SK-N-MC (cell line): ENCODE data around the gene WDR41.
"Not testable (repeated sequence)": the region's sequence is repeated elsewhere in the genome, so short reads cannot be mapped to it uniquely, and the experiment has no call there.

Experiments
- DNase-seq: peaks from one replicate; pipeline ENCODE4 v3.0.0-alpha.2; 2011; ENCODE audit warnings: low read depth, low spot score
- H3K27ac ChIP-seq: fragments of 200-600 bp; sonication (generic); 2 replicates; pipeline ENCODE4 v1.5.1; 2016; ENCODE audit warnings: mixed run types
- H3K36me3 ChIP-seq: fragments of 200-600 bp; sonication (generic); 2 replicates; pipeline ENCODE4 v1.6.1; 2017; ENCODE audit warnings: antibody characterized with exemption, low read length, mixed read lengths; ENCODE audit not compliant: insufficient read depth
- H3K4me3 ChIP-seq: fragments of 200-600 bp; sonication (generic); 2 replicates; pipeline ENCODE4 v1.5.1; 2016
- H3K9ac ChIP-seq: fragments of 200-600 bp; sonication (generic); 2 replicates; pipeline ENCODE4 v1.8.0; 2017; ENCODE audit warnings: mixed run types, mixed read lengths; ENCODE audit not compliant: insufficient read length
- H3K9me3 ChIP-seq: fragments of 200-600 bp; sonication (generic); 2 replicates; pipeline ENCODE4 v1.6.1; 2017; ENCODE audit warnings: low read depth, mild to moderate bottlenecking, antibody characterized with exemption, low read length, moderate library complexity, mixed read lengths
- EZH2 ChIP-seq: fragments of 200-600 bp; sonication (generic); IDR thresholded peaks from one replicate; pipeline ENCODE4 v1.6.1; 2017; ENCODE audit warnings: antibody characterized with exemption
- FOXP2 ChIP-seq: optimal IDR thresholded peaks from 2 replicates; pipeline ENCODE3; 2011; ENCODE audit warnings: mild to moderate bottlenecking, moderate library complexity; ENCODE audit not compliant: insufficient read depth; ENCODE audit errors: extremely low read length, control extremely low read depth
- POLR2AphosphoS5 ChIP-seq: IDR thresholded peaks from 2 replicates; pipeline ENCODE4 v1.6.1; 2012; ENCODE audit warnings: mild to moderate bottlenecking, low read depth, low read length, borderline replicate concordance

WDR41 gene

GRCh38 chr5:77391240-77391765 lies 100.8 kb downstream of the WDR41 start:
- Histone ChIP-seq H3K36me3 (no peaks in the 10 kb centered on the region), H3K27ac (no peak overlapping the region), H3K4me3 (no peak overlapping the region), H3K9me3 (no peaks in the 10 kb centered on the region), H3K9ac (no peak overlapping the region)
- TF ChIP-seq EZH2 (no peak), POLR2AphosphoS5 (no peak), FOXP2 (no peak)
- DNase-seq: no peak

DNA sequence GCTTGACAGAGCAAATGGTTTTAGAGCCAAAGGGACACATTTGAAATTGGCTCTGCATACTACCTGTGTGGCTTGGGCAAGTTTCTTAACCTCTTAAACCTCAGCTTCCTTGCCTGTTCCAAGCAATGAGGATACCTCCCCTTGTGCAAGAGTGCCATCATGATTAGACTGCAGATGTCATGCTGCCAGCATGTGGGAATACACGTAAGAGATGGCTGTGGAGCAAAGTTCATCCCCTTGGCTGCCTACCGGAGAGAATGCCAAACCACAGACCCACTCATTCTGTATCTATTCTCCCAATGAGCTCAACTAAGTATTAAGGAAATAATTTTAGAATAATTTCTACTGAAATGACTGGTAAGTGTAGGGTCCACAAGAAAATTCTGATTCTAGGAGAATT lies 101.3 kb downstream of the WDR41 start:
- no peak for DNase-seq

DNA sequence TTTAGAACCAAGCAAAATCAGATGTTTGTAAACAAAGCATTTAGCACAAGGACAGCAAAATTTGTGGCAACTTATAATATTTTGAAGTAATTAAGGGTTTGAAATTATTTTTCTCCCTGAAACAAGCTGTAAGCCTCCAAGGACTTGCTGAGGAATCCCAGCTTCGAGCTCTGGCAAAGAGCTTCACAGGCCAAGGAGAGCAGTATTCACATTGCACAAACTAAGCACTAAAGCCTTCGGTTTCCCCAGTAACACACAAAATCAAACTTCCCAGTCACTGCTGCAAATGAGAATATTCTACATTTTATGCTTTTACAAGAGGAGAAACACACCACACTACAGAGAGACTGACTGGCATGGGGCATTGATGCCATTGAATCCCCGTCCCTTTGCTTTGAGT lies 101.9 kb downstream of the WDR41 start:
- Histone ChIP-seq H3K9me3 (no peaks in the 10 kb centered on the region), H3K36me3 (no peaks in the 10 kb centered on the region), H3K4me3 (no peak overlapping the region), H3K27ac (no peak overlapping the region), H3K9ac (no peak overlapping the region)
- no peak for TF ChIP-seq FOXP2
- TF ChIP-seq EZH2: no peak
- TF ChIP-seq POLR2AphosphoS5: no peak
- no peak for DNase-seq

More for the DNA sequence above, 101.3 kb downstream of the WDR41 start:
- H3K27ac ChIP-seq: no peak overlapping the region
- H3K9ac ChIP-seq: no peak overlapping the region
- no peaks in the 10 kb centered on the region for H3K36me3 ChIP-seq
- no peak overlapping the region for H3K4me3 ChIP-seq
- TF ChIP-seq FOXP2 (no peak), POLR2AphosphoS5 (no peak)
- H3K9me3 ChIP-seq: no peaks in the 10 kb centered on the region

GRCh38 chr5:77389746-77390145 lies 102.4 kb downstream of the WDR41 start:
- TF ChIP-seq EZH2 (no peak), FOXP2 (no peak), POLR2AphosphoS5 (no peak)
- H3K9me3 ChIP-seq: no peaks in the 10 kb centered on the region
- H3K4me3 ChIP-seq: no peak overlapping the region
- no peak overlapping the region for H3K9ac ChIP-seq
- DNase-seq: no peak
- H3K36me3 ChIP-seq: no peaks in the 10 kb centered on the region
- no peak overlapping the region for H3K27ac ChIP-seq

- not testable (repeated sequence) for DNase-seq, H3K9ac ChIP-seq, H3K27ac ChIP-seq, H3K9me3 ChIP-seq, H3K36me3 ChIP-seq, H3K4me3 ChIP-seq
Measured at GRCh38 chr5:77386340-77386739, 105.8 kb downstream of the WDR41 start.

GRCh38 chr5:77383336-77383735 lies 108.8 kb downstream of the WDR41 start:
- H3K9ac ChIP-seq, H3K36me3 ChIP-seq, H3K9me3 ChIP-seq, H3K27ac ChIP-seq, H3K4me3 ChIP-seq, DNase-seq: not testable (repeated sequence)
